Stimulated activated CD4-positive, alpha-beta T cell treated with anti-CD3 and anti-CD28 coated beads, Interleukin-15, amount 100 ng/mL, for 1 hour (primary cell): ENCODE results near the gene TMEM61.
"Not testable (repeated sequence)": the region's sequence is repeated elsewhere in the genome, so short reads cannot be mapped to it uniquely, and the experiment has no call there.

Source experiments
- DNase-seq, 2 donors: peaks; one replicate each; pipeline ENCODE4 v3.0.0-alpha.2; 2020; ENCODE audit warnings: low read depth in 1 of 2, low spot score in 1 of 2

TMEM61 gene

DNA sequence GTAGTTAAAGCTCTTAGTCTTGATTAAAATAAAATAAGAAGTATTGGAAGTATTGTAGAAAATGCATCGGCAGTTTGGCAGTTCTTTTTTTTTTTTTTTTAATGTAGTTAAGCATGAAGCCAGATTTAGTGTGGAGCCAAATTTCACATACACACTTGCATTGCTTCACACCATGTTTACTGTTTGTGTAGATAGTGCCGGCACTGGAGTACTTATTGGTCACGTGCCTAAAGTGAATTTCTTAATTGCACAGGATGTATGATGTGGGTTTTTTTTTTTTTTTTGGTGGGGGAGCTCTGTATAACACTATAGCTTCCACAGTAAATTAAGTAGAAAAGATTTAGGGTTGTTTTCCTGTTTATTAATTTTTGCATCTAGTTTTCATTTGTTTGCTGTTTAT lies 21.2 kb upstream of the TMEM61 start:
- DNase-seq: no peak

DNA sequence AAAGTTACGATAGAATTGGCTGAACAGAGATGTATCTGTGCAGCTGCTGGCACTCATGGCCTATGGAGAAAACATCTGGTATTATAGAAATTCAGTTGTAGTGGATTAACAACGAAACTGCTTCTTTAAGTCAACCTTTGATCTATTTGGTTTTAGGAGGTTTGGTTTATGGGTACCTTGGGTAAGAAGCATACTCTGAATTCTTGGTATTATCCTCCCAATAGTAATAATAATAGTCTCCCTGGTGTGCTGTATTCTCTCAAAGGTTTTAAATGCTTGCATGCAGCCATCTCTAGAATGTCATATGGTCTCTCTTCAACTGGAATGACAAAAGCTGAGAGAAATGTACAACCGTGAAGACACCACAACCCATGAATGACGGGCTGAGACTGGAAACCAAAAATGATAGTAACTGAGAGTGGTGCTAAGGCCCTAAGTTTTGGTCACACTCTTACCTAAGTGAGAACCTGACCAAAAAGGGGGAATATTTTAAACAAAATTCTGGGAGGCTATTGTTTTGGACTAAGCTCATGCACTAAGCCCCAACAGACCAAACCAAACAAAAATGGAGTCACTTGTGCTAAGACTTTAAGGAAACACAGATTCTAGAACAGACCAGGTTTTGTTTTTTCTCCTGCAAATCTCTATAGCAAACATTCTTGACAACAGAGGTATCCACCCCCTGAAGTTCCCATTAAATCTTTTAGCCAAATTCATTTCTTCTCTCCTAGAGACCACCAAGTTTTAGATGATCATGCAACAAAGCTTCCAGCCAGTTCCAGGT lies 17.6 kb upstream of the TMEM61 start:
- no peak for DNase-seq

DNA sequence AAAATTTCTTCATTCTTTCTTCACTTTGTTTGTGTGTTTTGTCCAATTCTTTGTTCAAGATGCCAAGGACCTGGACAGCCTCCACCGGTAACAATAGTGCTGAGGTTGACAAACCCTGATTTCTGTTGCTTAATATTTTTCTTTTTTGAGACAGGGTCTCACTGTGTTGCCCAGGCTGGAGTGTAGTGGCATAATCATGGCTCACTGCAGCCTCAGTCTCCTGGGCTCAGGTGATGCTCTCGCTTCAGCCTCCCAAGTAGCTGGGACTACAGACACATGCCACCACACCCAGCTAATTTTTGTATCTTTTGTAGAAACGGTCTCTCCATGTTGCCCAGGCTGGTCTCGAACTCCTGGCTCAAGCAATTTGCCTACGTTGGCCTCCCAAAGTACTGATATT lies 16.6 kb upstream of the TMEM61 start:
- not testable (repeated sequence) for DNase-seq

DNA sequence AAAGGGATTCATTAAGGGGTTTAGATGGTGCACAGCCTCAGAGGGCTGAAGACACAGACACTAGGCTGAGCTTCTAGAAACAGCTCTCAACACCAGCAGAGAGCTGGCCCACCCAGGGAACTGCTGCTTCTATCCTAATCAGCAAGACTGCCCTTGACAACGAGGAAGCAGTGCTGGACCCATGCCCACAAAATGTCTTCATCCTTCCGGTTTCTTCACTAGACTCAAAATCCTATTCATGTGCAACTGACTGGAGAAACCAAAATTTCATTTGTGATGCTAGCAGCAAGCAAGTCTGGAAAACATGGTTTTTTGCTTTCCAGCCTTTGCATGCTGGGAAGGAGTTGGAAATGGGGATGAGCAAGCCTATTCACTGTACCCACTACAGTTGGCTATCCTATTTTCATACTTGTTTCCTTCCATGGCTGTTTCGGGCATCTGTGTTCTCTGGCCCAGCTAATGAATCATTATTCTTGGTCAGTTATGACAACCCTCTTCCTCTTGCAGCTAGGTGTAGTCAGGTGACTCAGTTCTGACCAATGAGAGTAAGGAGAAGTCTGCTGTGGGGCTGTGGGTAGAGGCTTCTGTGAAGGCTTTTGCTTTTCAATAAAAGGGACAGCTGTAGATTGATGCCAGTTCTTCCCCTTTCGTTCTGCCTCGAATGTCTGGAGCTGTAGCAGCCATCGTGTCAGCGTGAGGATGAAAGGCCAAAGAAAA lies 14.6 kb upstream of the TMEM61 start:
- no peak for DNase-seq

DNA sequence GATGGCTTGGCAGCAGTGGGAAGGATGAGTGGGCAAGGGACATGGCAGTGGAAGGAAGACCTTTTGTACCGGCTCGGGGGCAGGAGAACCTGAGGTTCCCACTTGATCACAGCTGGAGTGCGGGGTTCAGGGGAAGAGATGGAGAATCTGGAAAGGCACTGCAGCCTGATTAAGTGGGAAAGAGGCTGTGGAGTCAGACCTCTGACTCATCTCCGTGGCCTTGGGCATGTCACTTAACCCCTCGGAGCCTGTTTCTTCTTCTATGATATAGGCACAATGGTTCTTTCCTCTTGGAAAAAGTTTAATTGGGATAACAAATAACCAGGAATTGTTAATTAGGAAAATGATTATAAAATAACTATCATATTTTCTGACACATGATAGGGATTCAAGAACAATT lies 13.1 kb upstream of the TMEM61 start:
- no peak for DNase-seq

- DNase-seq: no peak
Observed at GRCh38 chr1:54968551-54968950, 11.9 kb upstream of the TMEM61 start.

GRCh38 chr1:54969879-54970278 lies 10.5 kb upstream of the TMEM61 start:
- no peak for DNase-seq

DNA sequence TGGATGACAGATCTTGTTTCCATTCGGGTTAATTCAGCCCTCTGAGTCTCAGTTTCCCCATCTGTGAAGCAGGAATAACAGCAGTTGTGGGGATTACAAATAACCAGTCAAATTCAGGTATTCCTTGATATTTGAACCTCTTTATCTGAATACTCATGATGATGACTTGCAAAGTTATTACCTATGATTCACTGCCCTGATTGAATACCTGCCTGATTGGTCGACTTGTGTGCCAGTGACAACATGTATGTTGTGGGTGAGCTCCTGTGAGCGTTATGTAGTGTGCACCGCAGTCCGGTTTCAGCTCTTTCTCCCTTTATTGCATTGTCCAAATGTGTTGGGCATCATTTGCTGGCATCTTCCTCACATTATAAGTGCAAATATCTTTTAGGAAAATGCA lies 9.5 kb upstream of the TMEM61 start:
- DNase-seq: no peak

GRCh38 chr1:54971317-54971791 lies 9.1 kb upstream of the TMEM61 start:
- no peak for DNase-seq

- no peak for DNase-seq
Observed at GRCh38 chr1:54972436-54972835, 8.0 kb upstream of the TMEM61 start.

GRCh38 chr1:54973205-54973921 lies 7.1 kb upstream of the TMEM61 start:
- no peak for DNase-seq

- no peak for DNase-seq
Observed at GRCh38 chr1:54975356-54976108, 4.9 kb upstream of the TMEM61 start.

GRCh38 chr1:54976747-54977146 lies 3.7 kb upstream of the TMEM61 start:
- no peak for DNase-seq

GRCh38 chr1:54977533-54978297 lies 2.7 kb upstream of the TMEM61 start:
- DNase-seq: no peak

GRCh38 chr1:54978528-54979326 lies 1.7 kb upstream of the TMEM61 start:
- DNase-seq: no peak

DNA sequence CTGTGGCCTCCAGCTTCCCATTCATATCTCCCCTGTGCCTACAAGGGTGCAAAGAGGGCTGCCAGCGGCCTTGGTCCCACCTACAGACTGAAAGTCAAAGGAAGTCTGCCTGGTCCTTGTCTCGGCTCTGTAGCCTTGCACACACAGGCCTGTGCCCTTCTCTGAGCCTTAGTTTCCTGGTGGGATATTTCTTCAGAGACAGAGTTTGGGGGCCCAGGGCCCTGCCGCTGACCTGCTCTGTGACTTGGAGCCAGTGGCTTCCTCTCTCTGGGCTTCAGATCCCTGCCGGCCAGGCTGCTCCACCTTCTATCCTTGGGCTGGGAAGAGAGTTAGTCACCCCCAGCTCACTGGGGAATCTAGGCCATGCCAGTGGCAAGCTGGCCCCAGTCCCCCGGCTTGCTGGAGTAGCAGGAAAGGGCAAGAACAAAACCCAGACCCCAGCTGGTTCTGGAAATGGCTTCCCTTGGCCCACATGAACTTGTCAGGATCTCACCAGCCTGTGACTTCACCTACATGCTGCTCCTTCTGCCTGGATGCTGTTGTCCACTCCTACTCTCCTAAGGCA lies 1.0 kb upstream of the TMEM61 start:
- DNase-seq: no peak

- DNase-seq: no peak
Observed at GRCh38 chr1:54980046-54980527, 341 bp upstream of the TMEM61 start.

DNA sequence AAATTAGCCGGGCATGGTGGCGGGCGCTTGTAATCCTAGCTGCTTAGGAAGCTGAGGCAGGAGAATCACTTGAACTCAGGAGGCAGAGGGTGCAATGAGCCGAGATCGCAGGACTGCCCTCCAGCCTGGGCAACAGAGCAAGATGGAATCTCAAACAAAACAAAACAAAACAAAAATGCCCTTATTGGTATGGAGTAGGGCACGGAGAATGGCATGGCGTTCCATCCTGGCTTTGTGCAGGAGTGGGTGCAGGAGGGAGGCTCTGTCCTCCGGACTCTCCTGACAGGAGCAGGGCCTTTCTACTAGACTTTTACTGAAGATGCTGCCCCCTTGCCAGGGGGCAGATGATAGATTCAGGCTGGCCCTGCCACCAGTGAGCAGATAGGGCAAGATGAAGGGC lies 1.0 kb downstream of the TMEM61 start:
- no peak for DNase-seq

DNA sequence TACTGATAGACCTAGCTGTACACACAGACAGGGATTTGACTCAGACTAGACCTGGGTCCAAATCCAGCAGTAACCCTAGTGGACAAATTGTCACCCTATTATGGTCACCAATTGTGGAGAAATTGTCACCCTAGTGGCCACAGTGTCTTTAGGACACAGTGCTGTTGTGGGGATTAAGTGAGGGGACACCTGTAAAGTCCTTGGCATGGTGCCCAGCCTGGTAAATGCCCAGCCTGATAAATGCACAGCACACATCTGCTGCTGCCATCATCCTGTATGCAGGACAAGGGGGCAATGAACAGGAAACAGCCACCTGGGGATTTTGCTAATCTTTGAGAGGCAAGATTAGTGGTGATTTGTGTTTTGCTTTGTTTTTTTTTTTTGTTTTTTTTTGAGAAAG lies 2.3 kb downstream of the TMEM61 start:
- no peak for DNase-seq
